Fibroblast of villous mesenchyme (primary cell): ENCODE measurements around the gene PKIB. TPM values are rescaled to one million over a fixed set of nuclear protein-coding genes. Genes with fewer than 3 reads are reported as not detected.

Source experiments
- DNase-seq: peaks from one replicate; pipeline ENCODE4 v3.0.0-alpha.2; 2010; ENCODE audit warnings: low read depth
- H3K4me3 ChIP-seq: 2 replicates; pipeline ENCODE4 v1.5.1; 2011; ENCODE audit warnings: low read depth, mild to moderate bottlenecking, low read length
- CTCF ChIP-seq: IDR thresholded peaks from 2 replicates; pipeline ENCODE4 v1.5.1; 2012; ENCODE audit warnings: low read depth, mild to moderate bottlenecking, low read length; ENCODE audit not compliant: insufficient read depth
- total RNA-seq: library from RNA; depleted of rRNA; stranded (reverse); fragments of >200 nt; gene quantifications from 2 replicates; pipeline ENCODE4 v1.2.3, GENCODE V29; 2012

Gene PKIB
- 12.2 and 13.8 TPM in 2 replicates for total RNA-seq

- TF ChIP-seq CTCF = peak; percentile 51
- peak; percentile 75 for DNase-seq
- H3K4me3 ChIP-seq = peak within 1 kb of the TSS; percentile 75
Measured at GRCh38 chr6:122609881-122610689, at the start of gene PKIB. TSS of gene PKIB (plus strand) at chr6:122610405. CDS start at chr6:122717795, 107,390 bp downstream.

- H3K4me3 ChIP-seq = no peak overlapping the region
- DNase-seq = no peak
- TF ChIP-seq CTCF = no peak
Measured at GRCh38 chr6:122563364-122564052, 46.7 kb upstream of the PKIB start.

GRCh38 chr6:122564230-122564629 is 46.0 kb upstream of the PKIB start:
- H3K4me3 ChIP-seq = no peak overlapping the region
- no peak for TF ChIP-seq CTCF

GRCh38 chr6:122565708-122566107 is 44.5 kb upstream of the PKIB start:
- no peak for DNase-seq
- TF ChIP-seq CTCF = no peak

More at GRCh38 chr6:122564230-122564629, 46.0 kb upstream of the PKIB start:
- no peak for DNase-seq

GRCh38 chr6:122567034-122567433 is 43.2 kb upstream of the PKIB start:
- no peak overlapping the region for H3K4me3 ChIP-seq
- no peak for TF ChIP-seq CTCF
- no peak for DNase-seq

More at GRCh38 chr6:122565708-122566107, 44.5 kb upstream of the PKIB start:
- H3K4me3 ChIP-seq = no peak overlapping the region

GRCh38 chr6:122568350-122568749 is 41.9 kb upstream of the PKIB start:
- no peak for TF ChIP-seq CTCF
- H3K4me3 ChIP-seq = no peak overlapping the region
- DNase-seq = no peak
